K562 (cell line): ENCODE measurements around the gene PDE9A. TPM values are rescaled to one million over a fixed set of nuclear protein-coding genes. Genes with fewer than 3 reads are reported as not detected.
A peak's percentile ranks its signal among the peaks of the same experiment; 100 is the strongest.

Source experiments
- ATAC-seq: fragments of 200-7000 bp; cut with Tn5 transposase; 3 replicates; pipeline ENCODE4 v1.9.1; 2020; ENCODE audit warnings: moderate library complexity
- BruUV-seq: library from RNA; stranded (reverse); fragments of 400-500 nt; replicated peaks from 2 replicates; lab custom pipeline; 2021; lab: Mats Ljungman, UMichigan
- CTCF ChIA-PET: fragments of 300-600 bp; formaldehyde crosslinking; extraction: SDS; loops from one replicate; lab custom pipeline; 2021; ENCODE audit warnings: low intra/inter-chr PET ratio; lab: Yijun Ruan, JAX
- POLR2A ChIA-PET: fragments of 300-600, 350-650 bp; sonication (Branson Sonifier 250); formaldehyde crosslinking; extraction: SDS; loops from one replicate; lab custom pipeline; 2021; ENCODE audit warnings: antibody characterized with exemption, inconsistent platforms; lab: Yijun Ruan, JAX
- DNase-seq, 4 experiments: peaks; one replicate each; pipeline versions ENCODE4 v3.0.0 to v3.0.0-alpha.2; 2011 to 2018; ENCODE audit warnings: low spot score in 3 of 4, mixed read lengths in 3 of 4; ENCODE audit errors: extremely low read depth in 1 of 4
- FAIRE-seq: peaks from 2 replicates; lab custom pipeline; 2011; peaks lifted over from hg19 to GRCh38; lab: Jason Lieb, UNC
- H2AFZ ChIP-seq: 2 replicates; pipeline ENCODE4 v1.6.0; 2011; ENCODE audit warnings: low read depth, low read length, control low read depth, inconsistent platforms
- H3K27ac ChIP-seq: fragments of 200-600 bp; 3 replicates; pipeline ENCODE4 v1.8.0; 2011; ENCODE audit warnings: low read depth, mild to moderate bottlenecking, control low read depth, inconsistent platforms, low read length, moderate library complexity, mixed read lengths; ENCODE audit errors: extremely low read depth
- H3K27me3 ChIP-seq, 2 experiments: fragments of 300-600 bp in 1 of 2; 2 replicates in 1 of 2; 3 replicates in 1 of 2; pipeline versions ENCODE4 v1.6.0 to v1.8.0; 2011; ENCODE audit warnings: inconsistent platforms in 2 of 2, low read length in 2 of 2, mild to moderate bottlenecking in 1 of 2, mixed read lengths in 1 of 2, moderate library complexity in 1 of 2; ENCODE audit not compliant: control insufficient read depth in 2 of 2, insufficient read depth in 2 of 2
- H3K36me3 ChIP-seq: fragments of 300-600 bp; 3 replicates; pipeline ENCODE4 v1.8.0; 2011; ENCODE audit warnings: mild to moderate bottlenecking, low read length, inconsistent platforms; ENCODE audit not compliant: control insufficient read depth, insufficient read depth
- H3K4me1 ChIP-seq, 2 experiments: fragments of 200-600 bp in 1 of 2; replicated peaks in 1 of 2; 2 replicates in 1 of 2; 3 replicates in 1 of 2; pipeline versions ENCODE4 v1.5.1 to v1.8.0; 2011; ENCODE audit warnings: inconsistent platforms in 2 of 2, low read length in 2 of 2, mild to moderate bottlenecking in 1 of 2, mixed read lengths in 1 of 2, moderate library complexity in 1 of 2; ENCODE audit not compliant: control insufficient read depth in 2 of 2, insufficient read depth in 2 of 2
- H3K4me2 ChIP-seq: 2 replicates; pipeline ENCODE4 v1.6.1; 2011; ENCODE audit warnings: low read length, control low read depth, inconsistent platforms, mixed read lengths; ENCODE audit not compliant: insufficient read depth
- H3K4me3 ChIP-seq: fragments of 200-600 bp; sonication (generic), shearing (Covaris generic); 2 replicates; pipeline ENCODE4 v1.5.1; 2016; ENCODE audit warnings: control low read depth, inconsistent platforms
- H3K79me2 ChIP-seq: fragments of 200-600 bp; 3 replicates; pipeline ENCODE4 v1.8.0; 2011; ENCODE audit warnings: low read length, inconsistent platforms; ENCODE audit not compliant: control insufficient read depth, insufficient read depth
- H3K9ac ChIP-seq, 2 experiments: 2 replicates each; pipeline versions ENCODE4 v1.6.0 to v1.6.1; 2011; ENCODE audit warnings: low read depth in 2 of 2, low read length in 2 of 2, control low read depth in 1 of 2, inconsistent platforms in 1 of 2, mild to moderate bottlenecking in 1 of 2, mixed read lengths in 1 of 2; ENCODE audit not compliant: insufficient read depth in 1 of 2
- H3K9me1 ChIP-seq: one replicate; pipeline ENCODE4 v1.6.0; 2011; ENCODE audit warnings: inconsistent platforms, mild to moderate bottlenecking, low read length, moderate library complexity; ENCODE audit not compliant: control insufficient read depth, insufficient read depth
- H3K9me3 ChIP-seq: replicated peaks from 2 replicates; pipeline ENCODE4 v1.5.1; 2011; ENCODE audit warnings: low read depth, low read length, inconsistent platforms; ENCODE audit not compliant: control insufficient read depth, insufficient read depth
- H4K20me1 ChIP-seq: replicated peaks from 2 replicates; pipeline ENCODE4 v1.6.1; 2011; ENCODE audit warnings: low read length, inconsistent platforms, mixed read lengths; ENCODE audit not compliant: control insufficient read depth, insufficient read depth
- CBFB ChIP-seq: sonication (generic); formaldehyde crosslinking; IDR thresholded peaks from 2 replicates; pipeline ENCODE4 v1.4.0; 2020; ENCODE audit warnings: mild to moderate bottlenecking, missing genetic modification reagents
- CTBP1 ChIP-seq: fragments of 450-650 bp; IDR thresholded peaks from 2 replicates; pipeline ENCODE4 v1.6.1; 2016; ENCODE audit warnings: borderline replicate concordance
- FOXK2 ChIP-seq, 2 experiments: fragments of 450-650 bp; IDR thresholded peaks in 1 of 2; conservative IDR thresholded peaks in 1 of 2; 2 replicates each; pipeline ENCODE4 v1.6.1; 2016; ENCODE audit warnings: low read depth in 2 of 2, mild to moderate bottlenecking in 1 of 2
- GATAD2B ChIP-seq: fragments of 450-650 bp; IDR thresholded peaks from 2 replicates; pipeline ENCODE4 v1.6.1; 2017; ENCODE audit warnings: mild to moderate bottlenecking, borderline replicate concordance
- LCOR ChIP-seq: sonication (generic); formaldehyde crosslinking; IDR thresholded peaks from 2 replicates; pipeline ENCODE4 v1.8.0; 2022; ENCODE audit warnings: mild to moderate bottlenecking, missing genetic modification reagents
- NEUROD1 ChIP-seq: fragments of 150-350 bp; IDR thresholded peaks from 2 replicates; pipeline ENCODE4 v1.6.1; 2014; ENCODE audit warnings: borderline replicate concordance, low read length, low read depth; ENCODE audit not compliant: partially characterized antibody
- NR2F6 ChIP-seq: fragments of 450-650 bp; formaldehyde crosslinking; IDR thresholded peaks from 2 replicates; pipeline ENCODE4 v1.4.0; 2020; ENCODE audit warnings: mild to moderate bottlenecking
- TFAM ChIP-seq: fragments of 250-450 bp; sonication (Bioruptor Pico); conservative IDR thresholded peaks from 2 replicates; pipeline ENCODE4 v1.5.0; 2021; ENCODE audit warnings: mild to moderate bottlenecking, moderate library complexity
- ZNF263 ChIP-seq: sonication (generic); formaldehyde crosslinking; IDR thresholded peaks from 2 replicates; pipeline ENCODE4 v1.8.0; 2022; ENCODE audit warnings: mild to moderate bottlenecking, missing genetic modification reagents, borderline replicate concordance
- ZNF785 ChIP-seq: fragments of 250-450 bp; sonication (Bioruptor Pico); IDR thresholded peaks from 2 replicates; pipeline ENCODE4 v1.4.0; 2020; ENCODE audit warnings: mild to moderate bottlenecking
- WGBS: fragments of 100-300 bp; shearing (Covaris generic); methylation state at CpG from one replicate; pipeline ENCODE4 v1.1.6; 2016; ENCODE audit warnings: low coverage, mixed read lengths; ENCODE audit not compliant: insufficient coverage; ENCODE audit errors: missing lambda C conversion rate; 5-methylcytosine and 5-hydroxymethylcytosine counted together
- in situ Hi-C: fragments of 300-500 bp; cut with MboI; formaldehyde crosslinking; loops from 4 replicates; pipeline ENCODE4 v1.15.0; 2018; ENCODE audit warnings: inconsistent platforms, mixed read lengths
- intact Hi-C: fragments of 100-400 bp; cut with micrococcal nuclease; formaldehyde crosslinking; loops from 2 replicates; pipeline ENCODE4 v1.14.2; 2022
- polyA plus RNA-seq, 8 experiments: library from polyadenylated mRNA; depleted of rRNA in 4 of 8; stranded (reverse) in 5 of 8; unstranded in 3 of 8; fragments of >200 nt; fragmentation: Nextera tagmentation in 2 of 8; fragmentation: Illumina TruSeq in 1 of 8; extraction: Ambion mirVana in 2 of 8; extraction: Trizol in 1 of 8; gene quantifications; 2 replicates each; pipeline versions ENCODE4 v1.2.1 to v1.2.3, GENCODE V29; 2011 to 2014; ENCODE audit warnings: inconsistent platforms in 1 of 8, missing spikeins in 1 of 8
- total RNA-seq, 7 experiments: library from RNA; depleted of rRNA in 6 of 7; stranded (reverse); fragments of >200 nt in 6 of 7; fragmentation: Illumina TruSeq in 2 of 7; extraction: Trizol in 2 of 7; gene quantifications; 2 replicates each; pipeline versions ENCODE4 v1.2.1 to v1.2.3, GENCODE V29; 2011 to 2021; ENCODE audit warnings: low replicate concordance in 1 of 7
- TF ChIP-seq, protein P1 (sequence below), 2 experiments: fragments of 450-650 bp; formaldehyde crosslinking in 1 of 2; IDR thresholded peaks; 2 replicates each; pipeline versions ENCODE4 v1.4.0 to v1.6.1; 2014 to 2020; ENCODE audit warnings: mild to moderate bottlenecking in 2 of 2, borderline replicate concordance in 1 of 2, low read depth in 1 of 2

PDE9A gene
- total and polyA plus RNA-seq, 9 of the 15 experiments (the other 6 are each of a cell fraction or from before 2014, with no cell fraction given) = 0.07 to 0.27 TPM; not detected in 7

DNA sequence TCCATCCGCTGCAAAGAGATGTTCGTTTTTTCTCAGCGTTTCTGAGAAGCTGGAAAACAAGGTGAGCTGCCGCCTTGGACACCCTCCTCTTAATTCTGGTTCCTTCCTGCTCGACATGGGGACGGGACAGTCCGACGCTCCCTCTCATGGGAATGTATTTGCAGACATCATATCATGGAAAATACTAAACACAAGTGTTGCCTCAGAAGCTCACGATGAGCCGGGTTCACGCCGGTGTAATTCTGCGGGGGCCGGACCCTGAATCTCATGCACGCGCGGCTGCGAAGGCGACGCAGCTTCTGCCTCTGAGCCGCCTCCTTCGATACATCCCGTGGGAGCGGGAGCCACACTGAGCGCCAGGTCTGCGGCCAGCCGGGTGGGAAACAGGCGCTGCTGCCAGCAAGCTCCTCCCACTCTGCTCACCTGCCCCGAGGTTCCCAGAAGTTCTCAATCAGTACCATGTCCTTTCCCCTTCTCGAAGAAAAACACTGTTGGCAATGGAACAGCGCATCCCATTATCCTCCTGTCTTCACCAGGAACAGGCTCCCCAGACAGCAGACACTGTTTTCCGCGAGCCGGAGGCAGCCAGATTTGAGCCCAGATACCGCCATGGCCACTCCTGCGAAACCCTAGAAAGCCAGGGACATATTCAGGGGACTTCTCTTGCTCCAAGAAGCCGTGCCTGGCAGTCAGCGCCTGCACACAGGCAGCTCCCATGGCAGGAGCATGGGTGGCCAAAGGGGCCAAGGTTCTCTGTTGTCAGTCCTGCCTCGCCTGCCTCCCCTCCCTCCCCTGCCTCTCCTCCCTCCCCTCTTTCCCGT lies 127.9 kb downstream of the PDE9A start:
- Histone ChIP-seq H4K20me1 (peaks cover 14% of the 10 kb centered on the region; the same call in 1 of the 2 replicates), H3K4me3 (no peak overlapping the region), H3K27ac (no peak overlapping the region), H3K9me1 (peaks cover 3% of the 10 kb centered on the region), H3K79me2 (no peaks in the 10 kb centered on the region), H3K27me3 (peaks cover 66 to 84% of the 10 kb centered on the region in 2 experiments), H3K36me3 (no peaks in the 10 kb centered on the region), H3K9me3 (no peaks in the 10 kb centered on the region), H3K4me1 (peaks cover 0 to 18% of the 10 kb centered on the region in 2 experiments; a peak in 2 of 5 replicates), H2AFZ (no peak overlapping the region), H3K9ac (no peak overlapping the region), H3K4me2 (no peak overlapping the region)
- peak; percentile 48 for ATAC-seq
- no TSS peak for BruUV-seq
- 10% methylated on average over 38 of the region's 40 CpGs for WGBS
- CTCF ChIA-PET = no interaction called here
- peak in 1 of 4 experiments; percentile 28 for DNase-seq
- intact Hi-C loops = no loop called here
- POLR2A ChIA-PET = interaction anchor here (0.6 to 1.1 kb wide), 5 partner anchors 11 to 456 kb away, joined by 3 read pairs; partner anchors contain the start of gene RSPH1
- in situ Hi-C loops = no loop called here
- FAIRE-seq = no peak
- no peak for TF ChIP-seq ZNF785 (CRISPR knock-in tag)
- no peak for TF ChIP-seq NR2F6 (CRISPR knock-in tag)
- TF ChIP-seq NEUROD1 = no peak
- TF ChIP-seq FOXK2 (conservative IDR thresholded peaks at IDR 0.05 in 1 of 2, IDR thresholded peaks at IDR 0.05 in 1 of 2; ENCODE audit: low read depth in 2 of 2) = no peak
- TF ChIP-seq GATAD2B = no peak
- no peak for TF ChIP-seq LCOR (CRISPR knock-in tag)
- TF ChIP-seq ZNF263 (CRISPR knock-in tag) = peak; percentile 34; the same call in 1 of the 2 replicates
- no peak for TF ChIP-seq TFAM
- TF ChIP-seq CTBP1 = no peak
- TF ChIP-seq CBFB (CRISPR knock-in tag) = no peak
- TF ChIP-seq, protein P1, sequence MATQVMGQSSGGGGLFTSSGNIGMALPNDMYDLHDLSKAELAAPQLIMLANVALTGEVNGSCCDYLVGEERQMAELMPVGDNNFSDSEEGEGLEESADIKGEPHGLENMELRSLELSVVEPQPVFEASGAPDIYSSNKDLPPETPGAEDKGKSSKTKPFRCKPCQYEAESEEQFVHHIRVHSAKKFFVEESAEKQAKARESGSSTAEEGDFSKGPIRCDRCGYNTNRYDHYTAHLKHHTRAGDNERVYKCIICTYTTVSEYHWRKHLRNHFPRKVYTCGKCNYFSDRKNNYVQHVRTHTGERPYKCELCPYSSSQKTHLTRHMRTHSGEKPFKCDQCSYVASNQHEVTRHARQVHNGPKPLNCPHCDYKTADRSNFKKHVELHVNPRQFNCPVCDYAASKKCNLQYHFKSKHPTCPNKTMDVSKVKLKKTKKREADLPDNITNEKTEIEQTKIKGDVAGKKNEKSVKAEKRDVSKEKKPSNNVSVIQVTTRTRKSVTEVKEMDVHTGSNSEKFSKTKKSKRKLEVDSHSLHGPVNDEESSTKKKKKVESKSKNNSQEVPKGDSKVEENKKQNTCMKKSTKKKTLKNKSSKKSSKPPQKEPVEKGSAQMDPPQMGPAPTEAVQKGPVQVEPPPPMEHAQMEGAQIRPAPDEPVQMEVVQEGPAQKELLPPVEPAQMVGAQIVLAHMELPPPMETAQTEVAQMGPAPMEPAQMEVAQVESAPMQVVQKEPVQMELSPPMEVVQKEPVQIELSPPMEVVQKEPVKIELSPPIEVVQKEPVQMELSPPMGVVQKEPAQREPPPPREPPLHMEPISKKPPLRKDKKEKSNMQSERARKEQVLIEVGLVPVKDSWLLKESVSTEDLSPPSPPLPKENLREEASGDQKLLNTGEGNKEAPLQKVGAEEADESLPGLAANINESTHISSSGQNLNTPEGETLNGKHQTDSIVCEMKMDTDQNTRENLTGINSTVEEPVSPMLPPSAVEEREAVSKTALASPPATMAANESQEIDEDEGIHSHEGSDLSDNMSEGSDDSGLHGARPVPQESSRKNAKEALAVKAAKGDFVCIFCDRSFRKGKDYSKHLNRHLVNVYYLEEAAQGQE (IDR thresholded peaks at IDR 0.05; ENCODE audit: borderline replicate concordance) = peak; percentile 5; the same call in 1 of the 2 replicates
- TF ChIP-seq, protein P1 (CRISPR knock-in tag; IDR thresholded peaks at IDR 0.05; ENCODE audit: low read depth) = no peak
